Stimulated activated naive B cell treated with anti-CD40 and anti-IgM and Interleukin-4, amounts not matched to agents 10 μg/mL and 1 μg/mL and 100 μg/mL, for 72 hours (primary cell): Measurements from ENCODE around the gene XPO4.

Experiments
- ATAC-seq, 2 donors: fragments of 150-1000 bp; cut with Tn5 transposase; replicated peaks; 2 replicates each; pipeline ENCODE4 v1.10.0; 2021; ENCODE audit warnings: moderate library complexity in 1 of 2
- DNase-seq: peaks from one replicate; pipeline ENCODE4 v3.0.0; 2021
- H3K27ac Mint-ChIP-seq: one replicate; pipeline ENCODE4 v1.8.0; 2022; ENCODE audit warnings: mild to moderate bottlenecking, mixed read lengths
- H3K27me3 Mint-ChIP-seq, 2 donors: one replicate each; pipeline ENCODE4 v1.8.0; 2022; ENCODE audit warnings: mixed read lengths in 2 of 2
- H3K36me3 Mint-ChIP-seq, 2 donors: one replicate each; pipeline ENCODE4 v1.8.0; 2022; ENCODE audit warnings: mixed read lengths in 2 of 2, mild to moderate bottlenecking in 1 of 2
- H3K4me1 Mint-ChIP-seq, 2 donors: one replicate each; pipeline ENCODE4 v1.8.0; 2022; ENCODE audit warnings: mixed read lengths in 2 of 2, mild to moderate bottlenecking in 1 of 2
- H3K4me3 Mint-ChIP-seq, 2 donors: one replicate each; pipeline ENCODE4 v1.8.0; 2022; ENCODE audit warnings: mild to moderate bottlenecking in 2 of 2, mixed read lengths in 2 of 2, moderate library complexity in 1 of 2
- H3K9me3 Mint-ChIP-seq, 2 donors: one replicate each; pipeline ENCODE4 v1.8.0; 2022; ENCODE audit warnings: mixed read lengths in 2 of 2, mild to moderate bottlenecking in 1 of 2

The XPO4 gene

GRCh38 chr13:20803180-20803965 is 99.2 kb downstream of the XPO4 start:
- Mint-ChIP-seq H3K36me3 (peaks cover 19 to 48% of the 10 kb centered on the region in 2 donors), H3K4me1 (peaks cover 8 to 13% of the 10 kb centered on the region in 2 donors)
- peak; percentile 51 to 65 for ATAC-seq

GRCh38 chr13:20801707-20802106 is 100.8 kb downstream of the XPO4 start:
- H3K36me3 Mint-ChIP-seq, result peaks cover 22 to 56% of the 10 kb centered on the region in 2 donors
- DNase-seq, result no peak

More at GRCh38 chr13:20803180-20803965, 99.2 kb downstream of the XPO4 start:
- Mint-ChIP-seq H3K27me3 (no peaks in the 10 kb centered on the region), H3K9me3 (no peaks in the 10 kb centered on the region), H3K4me3 (no peak overlapping the region), H3K27ac (peak overlapping the region; percentile 53)
- DNase-seq, result no peak

GRCh38 chr13:20799726-20800416 is 102.7 kb downstream of the XPO4 start:
- ATAC-seq (no peak), DNase-seq (no peak)
- H3K4me1 Mint-ChIP-seq, result peaks cover 12 to 18% of the 10 kb centered on the region in 2 donors
- no peaks in the 10 kb centered on the region for H3K27me3 Mint-ChIP-seq
- H3K4me3 Mint-ChIP-seq, result no peak overlapping the region
- peaks cover 23 to 52% of the 10 kb centered on the region in 2 donors for H3K36me3 Mint-ChIP-seq
- no peaks in the 10 kb centered on the region for H3K9me3 Mint-ChIP-seq
- no peak overlapping the region for H3K27ac Mint-ChIP-seq

More at GRCh38 chr13:20801707-20802106, 100.8 kb downstream of the XPO4 start:
- Mint-ChIP-seq H3K9me3 (no peaks in the 10 kb centered on the region), H3K4me1 (peaks cover 12 to 18% of the 10 kb centered on the region in 2 donors), H3K4me3 (no peak overlapping the region), H3K27me3 (no peaks in the 10 kb centered on the region), H3K27ac (peak overlapping the region; percentile 5)
- no peak for ATAC-seq

- H3K4me1 Mint-ChIP-seq, result peaks cover 6 to 7% of the 10 kb centered on the region in 2 donors
- ATAC-seq (peak; percentile 59 to 69), DNase-seq (no peak)
- H3K27ac Mint-ChIP-seq, result peak overlapping the region; percentile 89
- no peak overlapping the region for H3K4me3 Mint-ChIP-seq
- H3K9me3 Mint-ChIP-seq, result no peaks in the 10 kb centered on the region
- peaks cover 26 to 55% of the 10 kb centered on the region in 2 donors for H3K36me3 Mint-ChIP-seq
- H3K27me3 Mint-ChIP-seq, result no peaks in the 10 kb centered on the region
Observed at GRCh38 chr13:20798027-20798426, 104.5 kb downstream of the XPO4 start.

- no peaks in the 10 kb centered on the region for H3K27me3 Mint-ChIP-seq
- DNase-seq, result no peak
- no peak overlapping the region for H3K4me3 Mint-ChIP-seq
- no peaks in the 10 kb centered on the region for H3K9me3 Mint-ChIP-seq
- peak overlapping the region; percentile 10 for H3K27ac Mint-ChIP-seq
- ATAC-seq, result no peak
- peaks cover 28 to 54% of the 10 kb centered on the region in 2 donors for H3K36me3 Mint-ChIP-seq
- peaks cover 6% of the 10 kb centered on the region in 2 donors for H3K4me1 Mint-ChIP-seq
Observed at GRCh38 chr13:20796791-20797508, 105.6 kb downstream of the XPO4 start.

GRCh38 chr13:20789665-20790064 is 112.9 kb downstream of the XPO4 start:
- ATAC-seq (no peak), DNase-seq (no peak)
- Mint-ChIP-seq H3K4me3 (no peak overlapping the region), H3K27me3 (no peaks in the 10 kb centered on the region), H3K4me1 (peaks cover 0 to 3% of the 10 kb centered on the region in 2 donors), H3K9me3 (no peaks in the 10 kb centered on the region), H3K36me3 (peaks cover 45 to 48% of the 10 kb centered on the region in 2 donors), H3K27ac (no peak overlapping the region)

- no peak for DNase-seq
- Mint-ChIP-seq H3K4me3 (no peak overlapping the region), H3K4me1 (peaks cover 0 to 3% of the 10 kb centered on the region in 2 donors), H3K36me3 (peaks cover 41 to 51% of the 10 kb centered on the region in 2 donors), H3K27me3 (no peaks in the 10 kb centered on the region), H3K9me3 (no peaks in the 10 kb centered on the region), H3K27ac (no peak overlapping the region)
- no peak for ATAC-seq
Observed at GRCh38 chr13:20788312-20788711, 114.2 kb downstream of the XPO4 start.

GRCh38 chr13:20787180-20787579 is 115.4 kb downstream of the XPO4 start:
- Mint-ChIP-seq H3K36me3 (peaks cover 36 to 53% of the 10 kb centered on the region in 2 donors), H3K27me3 (no peaks in the 10 kb centered on the region), H3K27ac (no peak overlapping the region), H3K4me3 (no peak overlapping the region), H3K9me3 (no peaks in the 10 kb centered on the region), H3K4me1 (peaks cover 0 to 3% of the 10 kb centered on the region in 2 donors)
- ATAC-seq, result no peak
- DNase-seq, result no peak

GRCh38 chr13:20782116-20782708 is 120.3 kb downstream of the XPO4 start:
- Mint-ChIP-seq H3K27ac (no peak overlapping the region), H3K36me3 (peaks cover 14 to 44% of the 10 kb centered on the region in 2 donors), H3K9me3 (no peaks in the 10 kb centered on the region), H3K4me3 (no peak overlapping the region), H3K27me3 (no peaks in the 10 kb centered on the region), H3K4me1 (no peaks in the 10 kb centered on the region)
- DNase-seq (no peak), ATAC-seq (peak; percentile 51 to 53)

GRCh38 chr13:20780317-20780716 is 122.2 kb downstream of the XPO4 start:
- Mint-ChIP-seq H3K9me3 (no peaks in the 10 kb centered on the region), H3K27ac (no peak overlapping the region), H3K27me3 (no peaks in the 10 kb centered on the region), H3K4me3 (no peak overlapping the region), H3K4me1 (no peaks in the 10 kb centered on the region), H3K36me3 (peaks cover 9 to 34% of the 10 kb centered on the region in 2 donors)
- ATAC-seq (no peak), DNase-seq (no peak)

GRCh38 chr13:20779405-20779804 is 123.1 kb downstream of the XPO4 start:
- H3K36me3 Mint-ChIP-seq, result peaks cover 7 to 28% of the 10 kb centered on the region in 2 donors
- no peaks in the 10 kb centered on the region for H3K27me3 Mint-ChIP-seq
- no peaks in the 10 kb centered on the region for H3K9me3 Mint-ChIP-seq
- no peak overlapping the region for H3K4me3 Mint-ChIP-seq
- H3K27ac Mint-ChIP-seq, result no peak overlapping the region
- DNase-seq (no peak), ATAC-seq (no peak)
- peaks cover 0 to 1% of the 10 kb centered on the region in 2 donors for H3K4me1 Mint-ChIP-seq

- H3K4me1 Mint-ChIP-seq, result peaks cover 0 to 3% of the 10 kb centered on the region in 2 donors
- no peaks in the 10 kb centered on the region for H3K27me3 Mint-ChIP-seq
- H3K36me3 Mint-ChIP-seq, result peaks cover 7 to 23% of the 10 kb centered on the region in 2 donors
- H3K4me3 Mint-ChIP-seq, result no peak overlapping the region
- DNase-seq (no peak), ATAC-seq (no peak)
- H3K9me3 Mint-ChIP-seq, result no peaks in the 10 kb centered on the region
- no peak overlapping the region for H3K27ac Mint-ChIP-seq
Observed at GRCh38 chr13:20778311-20778710, 124.2 kb downstream of the XPO4 start.

- Mint-ChIP-seq H3K4me3 (no peak overlapping the region), H3K4me1 (peaks cover 7 to 9% of the 10 kb centered on the region in 2 donors), H3K9me3 (no peaks in the 10 kb centered on the region), H3K27me3 (no peaks in the 10 kb centered on the region), H3K27ac (no peak overlapping the region), H3K36me3 (peaks cover 7 to 20% of the 10 kb centered on the region in 2 donors)
- DNase-seq (no peak), ATAC-seq (no peak)
Observed at GRCh38 chr13:20776751-20777150, 125.8 kb downstream of the XPO4 start.

GRCh38 chr13:20775961-20776360 is 126.6 kb downstream of the XPO4 start:
- ATAC-seq (no peak), DNase-seq (no peak)
- H3K4me1 Mint-ChIP-seq, result peaks cover 9 to 11% of the 10 kb centered on the region in 2 donors
- H3K36me3 Mint-ChIP-seq, result peaks cover 10 to 24% of the 10 kb centered on the region in 2 donors
- no peaks in the 10 kb centered on the region for H3K27me3 Mint-ChIP-seq
- H3K27ac Mint-ChIP-seq, result no peak overlapping the region
- no peaks in the 10 kb centered on the region for H3K9me3 Mint-ChIP-seq
- H3K4me3 Mint-ChIP-seq, result no peak overlapping the region
